Measurements from ENCODE around the gene FERMT3. TPM values are rescaled to one million over a fixed set of nuclear protein-coding genes. Genes with fewer than 3 reads are reported as not detected.

Gene FERMT3
- total and polyA plus RNA-seq, 2 of the 13 experiments (the other 11 are each of a cell fraction or from before 2014, with no cell fraction given), result 0.29 TPM; not detected in 1

DNA sequence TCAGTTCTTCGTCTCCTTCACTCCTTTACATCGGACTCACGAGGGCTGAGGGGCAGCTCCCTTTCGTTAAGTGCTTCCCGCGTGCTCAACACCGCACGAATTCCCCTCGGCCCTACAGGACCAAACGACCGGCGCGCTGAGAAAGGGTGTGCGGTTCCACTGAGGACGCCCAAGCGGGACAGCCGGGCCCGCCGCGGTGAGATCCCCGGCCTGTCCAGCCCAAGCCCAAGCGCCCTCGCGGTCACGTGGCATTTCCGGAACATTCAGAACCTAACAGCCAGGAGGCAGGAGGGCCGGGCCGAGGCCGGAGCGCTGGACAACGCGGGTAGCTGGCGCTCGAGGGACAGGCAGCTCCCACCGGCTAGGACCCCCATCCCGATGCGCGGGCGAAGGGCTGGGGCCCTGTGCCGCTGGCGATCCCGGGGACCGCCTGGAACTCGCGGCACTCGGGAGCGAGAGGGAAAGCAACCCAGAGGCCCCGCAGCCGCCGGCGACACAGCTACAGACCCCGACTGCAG is 21.3 kb upstream of the FERMT3 start (continued):
- TF ChIP-seq ZNF407 (CRISPR knock-in tag; IDR thresholded peaks at IDR 0.05; ENCODE audit: not compliant biosample characterization), result peak; percentile 99
- TF ChIP-seq, protein P1, sequence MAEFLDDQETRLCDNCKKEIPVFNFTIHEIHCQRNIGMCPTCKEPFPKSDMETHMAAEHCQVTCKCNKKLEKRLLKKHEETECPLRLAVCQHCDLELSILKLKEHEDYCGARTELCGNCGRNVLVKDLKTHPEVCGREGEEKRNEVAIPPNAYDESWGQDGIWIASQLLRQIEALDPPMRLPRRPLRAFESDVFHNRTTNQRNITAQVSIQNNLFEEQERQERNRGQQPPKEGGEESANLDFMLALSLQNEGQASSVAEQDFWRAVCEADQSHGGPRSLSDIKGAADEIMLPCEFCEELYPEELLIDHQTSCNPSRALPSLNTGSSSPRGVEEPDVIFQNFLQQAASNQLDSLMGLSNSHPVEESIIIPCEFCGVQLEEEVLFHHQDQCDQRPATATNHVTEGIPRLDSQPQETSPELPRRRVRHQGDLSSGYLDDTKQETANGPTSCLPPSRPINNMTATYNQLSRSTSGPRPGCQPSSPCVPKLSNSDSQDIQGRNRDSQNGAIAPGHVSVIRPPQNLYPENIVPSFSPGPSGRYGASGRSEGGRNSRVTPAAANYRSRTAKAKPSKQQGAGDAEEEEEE (CRISPR knock-in tag; IDR thresholded peaks at IDR 0.05; ENCODE audit: borderline replicate concordance), result no peak
- TF ChIP-seq HNF1B (CRISPR knock-in tag; IDR thresholded peaks at IDR 0.05), result no peak; the same call in 1 of the 2 replicates
- TF ChIP-seq ZNF263 (CRISPR knock-in tag; IDR thresholded peaks at IDR 0.05), result peak; percentile 48; the same call in 1 of the 2 replicates
- TF ChIP-seq SATB2 (CRISPR knock-in tag; IDR thresholded peaks at IDR 0.05), result peak; percentile 86; the same call in 1 of the 2 replicates
- TF ChIP-seq NR2F6 (IDR thresholded peaks at IDR 0.05), result no peak
- TF ChIP-seq NR2F6 (CRISPR knock-in tag; IDR thresholded peaks at IDR 0.05), result no peak
- peak; percentile 67; the same call in 1 of the 2 replicates for TF ChIP-seq ZNF790 (CRISPR knock-in tag; IDR thresholded peaks at IDR 0.05; ENCODE audit: borderline replicate concordance)
- no peak; the same call in 1 of the 2 replicates for TF ChIP-seq HMG20A (CRISPR knock-in tag; IDR thresholded peaks at IDR 0.05; ENCODE audit: borderline replicate concordance)
- peak; percentile 91; the same call in 1 of the 2 replicates for TF ChIP-seq CCDC6 (CRISPR knock-in tag; IDR thresholded peaks at IDR 0.05)
- TF ChIP-seq ZNF468 (CRISPR knock-in tag; IDR thresholded peaks at IDR 0.05), result 0 out of 2 replicates have a peak, but pooled peaks have one; percentile 64
- TF ChIP-seq ZNF543 (CRISPR knock-in tag; IDR thresholded peaks at IDR 0.05), result peak; percentile 95
- peak; percentile 89; the same call in 1 of the 2 replicates for TF ChIP-seq ZNF780A (CRISPR knock-in tag; IDR thresholded peaks at IDR 0.05)
- TF ChIP-seq ZNF687 (CRISPR knock-in tag; IDR thresholded peaks at IDR 0.05), result peak; percentile 100
